ENCODE measurements around the gene MYPN. TPM values are rescaled to one million over a fixed set of nuclear protein-coding genes. Genes with fewer than 3 reads are reported as not detected.

Gene MYPN
- total RNA-seq, 4 donors from 2014 or later, result 0.16 TPM; not detected in 3

DNA sequence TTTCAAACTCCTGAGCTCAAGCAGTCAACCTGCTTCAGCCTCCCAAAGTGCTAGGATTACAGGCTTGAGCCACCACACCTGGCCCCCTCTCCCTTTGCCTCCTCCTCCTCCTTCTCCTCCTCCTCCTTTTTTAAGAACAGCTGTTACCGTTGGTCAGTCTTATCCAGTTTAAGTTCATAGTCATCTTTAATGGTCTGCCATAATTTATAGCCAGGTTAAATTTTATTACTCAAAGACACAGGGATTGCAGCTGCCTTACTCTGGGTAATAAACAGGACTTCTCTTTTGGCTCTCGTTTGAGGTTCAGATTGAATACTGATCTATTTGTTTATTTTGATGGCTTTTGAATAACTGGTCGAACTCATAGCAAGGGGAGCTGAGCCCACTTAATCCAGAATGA lies 87.4 kb downstream of the MYPN start:
- H3K36me3 ChIP-seq, result no peaks in the 10 kb centered on the region
- 58% methylated on average over 3 of the region's 3 CpGs for WGBS
- no peak overlapping the region for H3K27ac ChIP-seq
- no peaks in the 10 kb centered on the region for H3K4me1 ChIP-seq
- H3K4me3 ChIP-seq, result no peak overlapping the region
- no peak for DNase-seq (ENCODE audit: low spot score in 2 of 2)
- H3K27me3 ChIP-seq, result peaks cover 18% of the 10 kb centered on the region
- TF ChIP-seq POLR2A (IDR thresholded peaks at IDR 0.05), result no peak
- no peak for TF ChIP-seq EP300 (IDR thresholded peaks at IDR 0.05)
- no peak for TF ChIP-seq POLR2AphosphoS5 (IDR thresholded peaks at IDR 0.05)
- TF ChIP-seq, protein P1, sequence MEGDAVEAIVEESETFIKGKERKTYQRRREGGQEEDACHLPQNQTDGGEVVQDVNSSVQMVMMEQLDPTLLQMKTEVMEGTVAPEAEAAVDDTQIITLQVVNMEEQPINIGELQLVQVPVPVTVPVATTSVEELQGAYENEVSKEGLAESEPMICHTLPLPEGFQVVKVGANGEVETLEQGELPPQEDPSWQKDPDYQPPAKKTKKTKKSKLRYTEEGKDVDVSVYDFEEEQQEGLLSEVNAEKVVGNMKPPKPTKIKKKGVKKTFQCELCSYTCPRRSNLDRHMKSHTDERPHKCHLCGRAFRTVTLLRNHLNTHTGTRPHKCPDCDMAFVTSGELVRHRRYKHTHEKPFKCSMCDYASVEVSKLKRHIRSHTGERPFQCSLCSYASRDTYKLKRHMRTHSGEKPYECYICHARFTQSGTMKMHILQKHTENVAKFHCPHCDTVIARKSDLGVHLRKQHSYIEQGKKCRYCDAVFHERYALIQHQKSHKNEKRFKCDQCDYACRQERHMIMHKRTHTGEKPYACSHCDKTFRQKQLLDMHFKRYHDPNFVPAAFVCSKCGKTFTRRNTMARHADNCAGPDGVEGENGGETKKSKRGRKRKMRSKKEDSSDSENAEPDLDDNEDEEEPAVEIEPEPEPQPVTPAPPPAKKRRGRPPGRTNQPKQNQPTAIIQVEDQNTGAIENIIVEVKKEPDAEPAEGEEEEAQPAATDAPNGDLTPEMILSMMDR (IDR thresholded peaks at IDR 0.05), result no peak
- H3K9me3 ChIP-seq, result no peaks in the 10 kb centered on the region

DNA sequence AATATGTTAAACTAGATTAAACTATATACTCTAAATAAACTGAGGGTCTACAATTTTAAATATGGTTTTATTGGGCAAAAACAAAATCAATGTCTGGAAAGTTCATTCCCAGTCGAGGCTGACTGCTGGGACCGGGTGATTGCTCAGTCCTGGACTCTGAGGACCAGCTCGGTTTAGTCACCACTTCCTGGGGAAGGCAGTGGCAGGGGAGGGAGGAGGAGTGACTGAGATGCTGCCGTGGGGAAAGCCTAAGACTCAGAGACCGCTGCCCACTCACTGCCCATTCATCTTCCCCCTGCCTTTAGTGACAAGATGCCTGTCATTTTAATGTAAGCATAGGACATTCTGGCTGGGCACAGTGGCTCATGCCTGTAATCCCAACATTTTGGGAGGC lies 93.7 kb downstream of the MYPN start:
- DNase-seq (ENCODE audit: low spot score in 2 of 2), result no peak
- Histone ChIP-seq H3K27me3 (peaks cover 24% of the 10 kb centered on the region), H3K4me3 (no peak overlapping the region), H3K9me3 (no peaks in the 10 kb centered on the region), H3K27ac (no peak overlapping the region), H3K4me1 (no peaks in the 10 kb centered on the region), H3K36me3 (no peaks in the 10 kb centered on the region)
- TF ChIP-seq POLR2A (IDR thresholded peaks at IDR 0.05), result no peak
- TF ChIP-seq EP300 (IDR thresholded peaks at IDR 0.05), result no peak
- TF ChIP-seq, protein P1 (IDR thresholded peaks at IDR 0.05), result no peak
- TF ChIP-seq POLR2AphosphoS5 (IDR thresholded peaks at IDR 0.05), result no peak
- WGBS, result 40% methylated on average over 5 of the region's 5 CpGs

DNA sequence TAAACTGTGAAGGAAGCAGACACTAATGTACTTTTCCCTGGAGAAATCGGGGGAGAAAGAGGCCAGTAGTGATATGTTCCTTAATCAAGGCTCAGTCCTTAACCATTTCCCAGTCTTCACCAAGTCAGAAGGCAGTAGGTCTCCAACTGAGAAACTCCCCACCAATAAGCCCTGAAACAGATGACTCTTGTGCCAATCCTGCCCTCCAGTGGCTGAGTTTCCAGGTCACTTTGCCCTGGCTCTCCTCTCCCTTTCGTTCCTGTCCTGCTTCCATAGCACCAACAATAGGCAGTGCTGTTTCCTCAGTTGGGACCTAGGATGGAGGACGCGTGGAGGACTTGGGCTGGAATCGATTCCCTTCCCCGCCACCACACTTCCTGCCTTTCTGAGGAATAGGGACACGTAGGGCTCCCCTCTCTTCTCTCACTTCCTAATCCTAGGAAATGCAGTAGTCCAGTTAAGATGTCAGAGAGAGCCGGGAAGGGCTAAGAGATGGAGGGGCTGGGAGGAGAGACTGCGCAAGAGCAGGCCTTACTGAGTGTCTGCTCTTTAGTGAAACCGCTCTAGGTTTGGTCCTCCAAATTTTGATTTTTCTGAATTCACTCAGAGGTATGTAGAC lies 99.2 kb downstream of the MYPN start:
- no peak overlapping the region for H3K27ac ChIP-seq
- no peak overlapping the region for H3K4me3 ChIP-seq
- H3K27me3 ChIP-seq, result no peaks in the 10 kb centered on the region
- H3K36me3 ChIP-seq, result no peaks in the 10 kb centered on the region
- no peak for DNase-seq (ENCODE audit: low spot score in 2 of 2)
- no peaks in the 10 kb centered on the region for H3K4me1 ChIP-seq
- TF ChIP-seq EP300 (IDR thresholded peaks at IDR 0.05) (no peak), POLR2AphosphoS5 (IDR thresholded peaks at IDR 0.05) (no peak), POLR2A (IDR thresholded peaks at IDR 0.05) (no peak)
- TF ChIP-seq, protein P1 (IDR thresholded peaks at IDR 0.05), result peak in 1 of 2 donors; percentile 12
- 66% methylated on average over 10 of the region's 10 CpGs for WGBS
- H3K9me3 ChIP-seq, result no peaks in the 10 kb centered on the region

DNA sequence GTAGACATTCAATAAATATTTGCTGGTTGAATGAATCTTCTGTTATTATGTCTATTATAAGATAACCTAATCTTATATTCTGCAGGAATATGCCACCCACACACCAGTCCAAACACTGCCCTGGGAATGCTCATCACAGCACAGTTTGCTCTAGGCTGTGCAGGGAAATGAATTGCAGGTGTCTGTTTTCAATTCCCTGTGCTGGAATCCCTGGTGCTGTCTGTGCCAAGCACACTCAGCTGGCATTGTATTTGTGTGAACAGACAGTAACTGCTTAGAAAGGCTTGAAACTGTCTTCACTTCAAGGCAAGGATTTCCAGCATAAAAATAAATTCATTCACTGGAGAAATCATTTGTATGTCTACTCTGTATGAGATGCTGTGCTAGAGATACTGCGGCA lies 102.4 kb downstream of the MYPN start:
- 50% methylated on average over 1 of the region's 1 CpG for WGBS
- no peak overlapping the region for H3K27ac ChIP-seq
- no peak for DNase-seq (ENCODE audit: low spot score in 2 of 2)
- no peaks in the 10 kb centered on the region for H3K36me3 ChIP-seq
- TF ChIP-seq, protein P1 (IDR thresholded peaks at IDR 0.05), result no peak
- no peak for TF ChIP-seq EP300 (IDR thresholded peaks at IDR 0.05)
- H3K27me3 ChIP-seq, result no peaks in the 10 kb centered on the region
- no peaks in the 10 kb centered on the region for H3K9me3 ChIP-seq
- no peaks in the 10 kb centered on the region for H3K4me1 ChIP-seq
- no peak overlapping the region for H3K4me3 ChIP-seq

DNA sequence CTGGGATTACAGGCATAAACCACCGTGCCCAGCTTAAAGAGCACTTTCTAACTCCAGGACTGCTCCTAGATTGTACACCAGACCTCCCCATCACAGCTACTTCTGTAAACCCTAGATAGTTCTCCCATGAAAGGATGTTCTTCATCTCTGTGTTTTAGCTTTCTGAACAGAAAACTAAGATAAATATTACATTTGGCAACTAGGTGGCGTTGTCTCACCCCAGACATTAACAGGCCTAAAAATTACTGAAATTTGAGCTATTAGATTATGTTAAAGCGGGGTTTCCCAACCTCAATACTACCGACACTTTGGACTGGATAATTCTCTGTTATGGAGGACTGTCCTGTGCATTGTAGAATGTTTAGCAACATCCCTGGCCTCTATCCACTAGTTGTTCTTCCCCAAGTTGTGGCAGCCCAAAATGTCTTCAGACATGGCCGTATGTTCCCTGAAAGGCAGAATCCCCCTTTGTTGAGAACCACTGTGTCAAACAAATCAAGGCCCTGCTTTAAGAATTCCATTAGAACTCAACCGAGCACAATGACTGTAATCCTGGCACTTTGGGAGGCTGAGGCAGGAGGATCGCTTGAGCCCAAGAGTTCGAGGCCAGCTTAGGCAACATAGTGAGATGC lies 103.5 kb downstream of the MYPN start:
- H3K9me3 ChIP-seq, result no peaks in the 10 kb centered on the region
- no peaks in the 10 kb centered on the region for H3K4me1 ChIP-seq
- 65% methylated on average over 8 of the region's 8 CpGs for WGBS
- no peak overlapping the region for H3K4me3 ChIP-seq
- no peaks in the 10 kb centered on the region for H3K27me3 ChIP-seq
- DNase-seq (ENCODE audit: low spot score in 2 of 2), result no peak
- no peak overlapping the region for H3K27ac ChIP-seq
- TF ChIP-seq POLR2A (IDR thresholded peaks at IDR 0.05) (no peak), EP300 (IDR thresholded peaks at IDR 0.05) (no peak)
- TF ChIP-seq, protein P1 (IDR thresholded peaks at IDR 0.05), result peak in 1 of 2 donors; percentile 42
- no peaks in the 10 kb centered on the region for H3K36me3 ChIP-seq

Data from suprapubic skin (tissue), 4 donors.